Trophoblast cell (in vitro differentiated cells and primary cell): Measurements from ENCODE around the gene ARHGAP40.

Experiments
- DNase-seq, 2 donors: peaks; one replicate each; pipeline ENCODE4 v3.0.0-alpha.2; 2016
- H2AFZ ChIP-seq: 2 replicates; pipeline ENCODE4 v1.6.1; 2013; ENCODE audit warnings: low read length, moderate library complexity, mild to moderate bottlenecking; ENCODE audit not compliant: insufficient read depth, poor library complexity
- H2AK5ac ChIP-seq: 2 replicates; pipeline ENCODE4 v1.6.1; 2013; ENCODE audit warnings: mild to moderate bottlenecking, low read length
- H2BK120ac ChIP-seq: 2 replicates; pipeline ENCODE4 v1.6.1; 2013; ENCODE audit warnings: low read length, mild to moderate bottlenecking, moderate library complexity; ENCODE audit not compliant: insufficient read depth, poor library complexity
- H2BK12ac ChIP-seq: 2 replicates; pipeline ENCODE4 v1.6.1; 2013; ENCODE audit warnings: mild to moderate bottlenecking, low read length, moderate library complexity
- H2BK5ac ChIP-seq: 2 replicates; pipeline ENCODE4 v1.6.1; 2013; ENCODE audit warnings: low read length, low read depth, moderate library complexity, mild to moderate bottlenecking; ENCODE audit not compliant: poor library complexity
- H3K14ac ChIP-seq: 2 replicates; pipeline ENCODE4 v1.6.1; 2013; ENCODE audit warnings: mild to moderate bottlenecking, low read length
- H3K18ac ChIP-seq: 2 replicates; pipeline ENCODE4 v1.6.1; 2013; ENCODE audit warnings: mild to moderate bottlenecking, low read length
- H3K23ac ChIP-seq: 2 replicates; pipeline ENCODE4 v1.6.1; 2013; ENCODE audit warnings: low read length
- H3K27ac ChIP-seq: 2 replicates; pipeline ENCODE4 v1.5.1; 2013; ENCODE audit warnings: low read depth, mild to moderate bottlenecking, inconsistent platforms, low read length, moderate library complexity
- H3K27me3 ChIP-seq: 2 replicates; pipeline ENCODE4 v1.6.1; 2013; ENCODE audit warnings: inconsistent platforms, mild to moderate bottlenecking, low read length, moderate library complexity; ENCODE audit not compliant: insufficient read depth
- H3K36me3 ChIP-seq, 2 experiments: 1 replicate in 1 of 2; 2 replicates in 1 of 2; pipeline ENCODE4 v1.6.1; 2013; ENCODE audit warnings: low read length in 2 of 2, mild to moderate bottlenecking in 2 of 2, moderate library complexity in 1 of 2; ENCODE audit not compliant: insufficient read depth in 2 of 2, control insufficient read depth in 1 of 2
- H3K4ac ChIP-seq: 2 replicates; pipeline ENCODE4 v1.6.1; 2013; ENCODE audit warnings: low read depth, mild to moderate bottlenecking, low read length, moderate library complexity
- H3K4me1 ChIP-seq, 2 experiments: 1 replicate in 1 of 2; 2 replicates in 1 of 2; pipeline ENCODE4 v1.6.1; 2013; ENCODE audit warnings: low read length in 2 of 2, mild to moderate bottlenecking in 2 of 2, moderate library complexity in 1 of 2; ENCODE audit not compliant: insufficient read depth in 2 of 2, control insufficient read depth in 1 of 2
- H3K4me2 ChIP-seq: 2 replicates; pipeline ENCODE4 v1.6.1; 2013; ENCODE audit warnings: inconsistent platforms, mild to moderate bottlenecking, low read length, moderate library complexity
- H3K4me3 ChIP-seq: 2 replicates; pipeline ENCODE4 v1.5.1; 2013; ENCODE audit warnings: mild to moderate bottlenecking, low read depth, low read length, inconsistent platforms
- H3K79me1 ChIP-seq: one replicate; pipeline ENCODE4 v1.6.1; 2013; ENCODE audit warnings: low read length
- H3K79me2 ChIP-seq: 2 replicates; pipeline ENCODE4 v1.6.1; 2013; ENCODE audit warnings: low read length, mild to moderate bottlenecking; ENCODE audit not compliant: control insufficient read depth, insufficient read depth, poor library complexity
- H3K9ac ChIP-seq: 2 replicates; pipeline ENCODE4 v1.6.1; 2013; ENCODE audit warnings: mild to moderate bottlenecking, low read length
- H3K9me3 ChIP-seq: 2 replicates; pipeline ENCODE4 v1.6.1; 2013; ENCODE audit warnings: low read depth, mild to moderate bottlenecking, control low read depth, inconsistent platforms, low read length; ENCODE audit not compliant: insufficient read depth
- H4K12ac ChIP-seq: 2 replicates; pipeline ENCODE4 v1.6.1; 2013; ENCODE audit warnings: low read depth, mild to moderate bottlenecking, low read length, moderate library complexity
- H4K8ac ChIP-seq: 2 replicates; pipeline ENCODE4 v1.6.1; 2013; ENCODE audit warnings: low read depth, mild to moderate bottlenecking, low read length, moderate library complexity
- H4K91ac ChIP-seq: one replicate; pipeline ENCODE4 v1.6.1; 2013; ENCODE audit warnings: low read depth, mild to moderate bottlenecking, low read length, moderate library complexity
- WGBS: extraction: QIAGEN DNeasy Blood & Tissue Kit; methylation state at CpG from one replicate; pipeline ENCODE4 v1.1.7; 2013; ENCODE audit warnings: missing lambda C conversion rate; ENCODE audit not compliant: insufficient read length, insufficient coverage; ENCODE audit errors: extremely low coverage; 5-methylcytosine and 5-hydroxymethylcytosine counted together

The ARHGAP40 gene

GRCh38 chr20:38625896-38626295 lies 24.3 kb downstream of the ARHGAP40 start:
- Histone ChIP-seq H2AK5ac (no peak overlapping the region), H2BK12ac (no peak overlapping the region), H3K79me1 (no peaks in the 10 kb centered on the region), H3K36me3 (peaks cover 0 to 5% of the 10 kb centered on the region in 2 experiments), H3K27me3 (no peaks in the 10 kb centered on the region), H2AFZ (no peak overlapping the region), H3K18ac (no peak overlapping the region), H3K79me2 (no peaks in the 10 kb centered on the region), H3K4me3 (no peak overlapping the region), H3K14ac (no peak overlapping the region), H3K4ac (no peak overlapping the region), H3K9ac (no peak overlapping the region), H4K8ac (no peak overlapping the region), H3K4me2 (no peak overlapping the region), H4K12ac (no peak overlapping the region), H3K9me3 (peaks cover 5% of the 10 kb centered on the region), H4K91ac (no peak overlapping the region), H3K23ac (no peak overlapping the region), H2BK5ac (no peak overlapping the region), H3K4me1 (peaks cover 24 to 25% of the 10 kb centered on the region in 2 experiments), H3K27ac (no peak overlapping the region), H2BK120ac (no peak overlapping the region)
- DNase-seq, result peak; percentile 68 to 92

DNA sequence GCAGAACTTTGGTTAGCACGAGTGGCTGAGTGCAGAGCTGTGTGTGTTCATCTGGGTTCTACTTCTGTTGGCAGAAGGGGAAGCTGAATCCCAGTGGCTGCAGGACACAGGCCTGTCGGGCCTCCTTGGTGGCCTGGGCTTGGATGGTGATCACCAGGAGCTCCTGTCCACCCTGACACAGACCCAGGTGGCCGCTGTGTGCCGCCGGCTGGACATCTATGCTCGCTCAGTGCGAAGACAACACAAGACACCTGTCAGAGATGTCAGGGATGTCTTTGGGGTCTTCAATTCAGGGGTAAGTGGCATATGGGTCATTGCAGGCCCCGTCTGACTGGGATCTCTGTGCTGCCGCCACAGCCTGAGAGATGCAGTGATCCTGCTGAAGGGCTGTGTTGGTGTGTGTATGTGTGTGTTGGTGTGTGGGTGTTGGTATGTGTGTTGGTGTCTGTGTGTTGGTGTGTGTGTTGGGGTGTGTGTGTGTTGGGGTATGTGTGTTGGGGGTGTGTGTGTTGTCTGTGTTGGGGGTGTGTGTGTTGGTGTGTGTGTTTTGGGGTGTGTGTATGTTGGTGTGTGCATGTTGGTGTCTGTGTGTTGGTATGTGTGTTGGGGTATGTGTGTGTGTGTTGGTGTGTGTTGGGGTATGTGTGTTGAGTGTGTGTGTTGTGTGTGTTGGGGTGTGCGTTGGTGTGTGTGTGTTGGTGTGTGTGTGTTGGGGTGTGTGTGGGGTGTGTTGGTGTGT lies 25.5 kb downstream of the ARHGAP40 start:
- no peak overlapping the region for H2BK120ac ChIP-seq
- no peak overlapping the region for H4K12ac ChIP-seq
- no peaks in the 10 kb centered on the region for H3K27me3 ChIP-seq
- no peak overlapping the region for H3K23ac ChIP-seq
- H3K4ac ChIP-seq, result no peak overlapping the region
- H2AFZ ChIP-seq, result no peak overlapping the region
- H3K4me1 ChIP-seq, result peaks cover 24 to 25% of the 10 kb centered on the region in 2 experiments
- H3K79me1 ChIP-seq, result no peaks in the 10 kb centered on the region
- no peak overlapping the region for H3K14ac ChIP-seq
- H3K4me3 ChIP-seq, result no peak overlapping the region
- H3K79me2 ChIP-seq, result no peaks in the 10 kb centered on the region
- DNase-seq, result no peak
- H4K91ac ChIP-seq, result peak overlapping the region; percentile 3
- peaks cover 5% of the 10 kb centered on the region for H3K9me3 ChIP-seq
- no peak overlapping the region for H3K4me2 ChIP-seq
- no peak overlapping the region for H3K9ac ChIP-seq
- no peak overlapping the region for H3K27ac ChIP-seq
- H3K18ac ChIP-seq, result no peak overlapping the region
- WGBS, result no CpG with 5 or more reads among the region's 10 CpGs
- H2BK12ac ChIP-seq, result no peak overlapping the region
- H2AK5ac ChIP-seq, result no peak overlapping the region
- H2BK5ac ChIP-seq, result no peak overlapping the region
- H4K8ac ChIP-seq, result no peak overlapping the region
- peaks cover 0 to 5% of the 10 kb centered on the region in 2 experiments for H3K36me3 ChIP-seq

- Histone ChIP-seq H3K36me3 (peaks cover 0 to 5% of the 10 kb centered on the region in 2 experiments), H4K12ac (no peak overlapping the region), H2BK5ac (no peak overlapping the region), H3K79me1 (no peaks in the 10 kb centered on the region), H3K4me1 (peaks cover 13 to 15% of the 10 kb centered on the region in 2 experiments), H3K27ac (no peak overlapping the region), H3K4me2 (no peak overlapping the region), H2AK5ac (no peak overlapping the region), H2BK120ac (no peak overlapping the region), H2AFZ (no peak overlapping the region), H2BK12ac (no peak overlapping the region), H3K4me3 (no peak overlapping the region), H3K14ac (peak overlapping the region; percentile 9), H3K27me3 (no peaks in the 10 kb centered on the region), H4K8ac (peak overlapping the region; percentile 61), H3K4ac (no peak overlapping the region), H3K79me2 (no peaks in the 10 kb centered on the region), H4K91ac (peak overlapping the region; percentile 4), H3K9ac (no peak overlapping the region), H3K9me3 (peaks cover 5% of the 10 kb centered on the region), H3K18ac (no peak overlapping the region), H3K23ac (no peak overlapping the region)
- no CpG with 5 or more reads among the region's 9 CpGs for WGBS
- DNase-seq, result no peak
Observed at GRCh38 chr20:38628580-38629470, 27.2 kb downstream of the ARHGAP40 start.

GRCh38 chr20:38629979-38630378 lies 28.4 kb downstream of the ARHGAP40 start:
- H2BK5ac ChIP-seq, result no peak overlapping the region
- no peak overlapping the region for H3K4me3 ChIP-seq
- H2AFZ ChIP-seq, result no peak overlapping the region
- WGBS, result no CpG with 5 or more reads among the region's 1 CpG
- peaks cover 11 to 13% of the 10 kb centered on the region in 2 experiments for H3K4me1 ChIP-seq
- DNase-seq, result no peak
- H3K9ac ChIP-seq, result no peak overlapping the region
- no peak overlapping the region for H4K12ac ChIP-seq
- H3K14ac ChIP-seq, result no peak overlapping the region
- no peak overlapping the region for H4K8ac ChIP-seq
- no peak overlapping the region for H2BK120ac ChIP-seq
- no peak overlapping the region for H4K91ac ChIP-seq
- no peaks in the 10 kb centered on the region for H3K79me2 ChIP-seq
- H3K4ac ChIP-seq, result no peak overlapping the region
- H2BK12ac ChIP-seq, result no peak overlapping the region
- no peaks in the 10 kb centered on the region for H3K27me3 ChIP-seq
- H3K9me3 ChIP-seq, result peaks cover 4% of the 10 kb centered on the region
- H3K23ac ChIP-seq, result no peak overlapping the region
- H3K18ac ChIP-seq, result no peak overlapping the region
- no peak overlapping the region for H3K27ac ChIP-seq
- no peaks in the 10 kb centered on the region for H3K79me1 ChIP-seq
- H2AK5ac ChIP-seq, result no peak overlapping the region
- no peak overlapping the region for H3K4me2 ChIP-seq
- H3K36me3 ChIP-seq, result peaks cover 0 to 5% of the 10 kb centered on the region in 2 experiments
